Astrocyte of the hippocampus (primary cell): ENCODE measurements around the gene CRACR2B.

ENCODE experiments used
- DNase-seq: peaks from one replicate; pipeline ENCODE4 v3.0.0; 2011; ENCODE audit warnings: low read depth, low spot score

The CRACR2B gene

GRCh38 chr11:853682-854448 is 26.1 kb downstream of the CRACR2B start:
- no peak for DNase-seq

- DNase-seq = no peak
These were observed 27.0 kb downstream of the CRACR2B start for GRCh38 chr11:854601-855329.

DNA sequence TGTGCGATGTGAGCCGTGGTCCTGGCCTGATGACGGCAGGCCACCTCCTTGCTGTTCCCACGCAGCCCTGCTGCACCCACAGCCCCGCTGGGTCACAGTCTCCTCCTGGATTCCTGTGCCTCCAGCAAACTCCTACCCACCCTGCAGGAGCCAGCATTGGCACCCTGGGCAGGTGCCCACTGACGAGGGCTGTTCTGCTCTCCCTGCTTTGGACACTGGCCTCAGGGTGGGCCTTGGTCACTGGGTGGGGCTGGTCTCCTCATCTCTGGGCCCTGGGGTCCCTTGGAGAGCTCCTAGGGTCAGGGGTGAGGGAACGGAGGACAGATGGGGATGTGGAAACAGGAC is 27.6 kb downstream of the CRACR2B start:
- DNase-seq = no peak

DNA sequence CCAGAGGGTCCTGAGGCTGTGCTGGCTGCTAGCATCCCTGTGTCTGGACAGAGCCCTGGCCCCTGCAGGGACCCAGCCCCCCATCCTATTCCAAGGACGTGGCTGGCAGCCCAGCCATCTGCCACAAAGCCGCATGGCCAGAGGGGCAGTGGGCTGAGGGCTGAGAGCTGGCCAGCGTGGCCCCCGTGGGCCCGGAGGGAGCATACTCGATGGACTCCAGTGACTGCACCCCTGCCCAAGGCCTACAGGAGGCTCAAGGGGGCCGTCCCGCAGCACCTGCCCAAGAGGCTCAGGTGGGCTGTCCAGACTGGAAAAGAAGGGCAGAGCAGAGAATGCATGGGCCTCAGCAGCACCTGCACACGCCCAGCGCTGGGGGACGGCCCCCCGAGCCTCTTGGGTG is 28.1 kb downstream of the CRACR2B start:
- no peak for DNase-seq

GRCh38 chr11:856397-856796 is 28.7 kb downstream of the CRACR2B start:
- no peak for DNase-seq

DNA sequence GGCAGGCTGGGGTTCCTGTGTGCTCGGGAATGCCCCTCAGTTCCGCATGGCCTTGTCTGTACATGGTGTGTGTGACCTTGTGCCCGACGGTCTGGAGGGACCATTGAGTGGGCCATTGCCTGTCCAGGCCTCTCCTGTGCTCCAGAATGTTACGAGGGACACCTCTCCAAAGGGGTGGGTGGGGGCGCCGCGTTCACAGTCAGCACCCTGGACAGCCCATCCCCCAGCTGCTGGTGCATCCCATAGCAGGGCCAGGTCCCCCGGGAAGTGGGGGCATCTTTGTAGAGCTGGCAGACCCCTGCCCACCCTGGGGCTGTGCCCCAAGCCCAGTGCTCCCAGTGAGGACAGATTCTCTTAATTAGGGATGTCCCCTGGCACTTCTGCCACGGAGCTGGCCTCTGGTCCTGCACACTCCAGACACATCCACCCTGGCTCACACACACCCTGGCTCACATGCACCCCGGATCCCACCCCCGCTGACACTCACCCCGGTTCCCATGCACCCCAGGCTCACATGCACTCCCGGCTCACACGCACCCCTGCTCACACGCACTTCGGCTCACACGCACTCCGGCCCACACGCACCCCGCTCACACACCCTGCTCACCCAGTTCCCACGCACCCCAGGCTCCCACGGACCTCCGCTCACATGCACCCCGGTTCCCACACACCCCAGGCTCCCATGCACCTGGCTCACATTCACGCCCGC is 30.5 kb downstream of the CRACR2B start:
- DNase-seq = no peak

GRCh38 chr11:858762-859339 is 31.1 kb downstream of the CRACR2B start:
- DNase-seq = no peak

DNA sequence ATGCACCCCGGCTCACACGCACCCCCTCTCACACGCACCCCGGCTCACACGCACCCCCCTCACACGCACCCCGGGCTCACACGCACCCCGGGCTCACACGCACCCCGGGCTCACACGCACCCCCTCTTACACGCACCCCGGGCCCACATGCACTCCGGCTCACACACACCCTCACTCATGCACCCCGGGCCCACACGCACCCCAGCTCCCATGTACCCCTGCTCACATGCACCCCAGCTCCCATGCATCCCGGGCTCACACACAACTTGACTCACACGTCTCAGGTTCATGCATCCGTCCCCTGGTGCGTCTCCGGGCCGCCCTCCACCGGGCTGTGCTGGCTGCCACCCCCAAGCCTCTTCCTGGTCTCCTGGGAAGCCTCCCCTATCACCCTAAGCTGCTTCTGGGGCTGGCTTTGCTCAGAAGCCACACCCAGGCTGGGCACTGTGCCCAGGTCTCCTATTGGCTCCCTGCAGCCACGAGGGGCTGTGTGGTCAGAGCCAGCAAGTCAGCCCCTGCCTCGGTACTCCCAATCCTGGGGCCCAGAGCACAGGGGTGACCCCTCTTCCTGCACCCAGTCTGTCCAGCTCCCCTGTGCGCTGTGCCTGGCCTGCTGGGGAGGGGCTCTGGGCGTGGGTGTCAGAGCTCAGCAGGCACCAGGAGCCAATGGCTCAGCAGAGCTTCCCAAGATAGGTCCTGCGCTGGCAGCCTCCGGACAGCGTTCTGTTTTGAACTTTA is 31.8 kb downstream of the CRACR2B start:
- peak; percentile 89 for DNase-seq

DNA sequence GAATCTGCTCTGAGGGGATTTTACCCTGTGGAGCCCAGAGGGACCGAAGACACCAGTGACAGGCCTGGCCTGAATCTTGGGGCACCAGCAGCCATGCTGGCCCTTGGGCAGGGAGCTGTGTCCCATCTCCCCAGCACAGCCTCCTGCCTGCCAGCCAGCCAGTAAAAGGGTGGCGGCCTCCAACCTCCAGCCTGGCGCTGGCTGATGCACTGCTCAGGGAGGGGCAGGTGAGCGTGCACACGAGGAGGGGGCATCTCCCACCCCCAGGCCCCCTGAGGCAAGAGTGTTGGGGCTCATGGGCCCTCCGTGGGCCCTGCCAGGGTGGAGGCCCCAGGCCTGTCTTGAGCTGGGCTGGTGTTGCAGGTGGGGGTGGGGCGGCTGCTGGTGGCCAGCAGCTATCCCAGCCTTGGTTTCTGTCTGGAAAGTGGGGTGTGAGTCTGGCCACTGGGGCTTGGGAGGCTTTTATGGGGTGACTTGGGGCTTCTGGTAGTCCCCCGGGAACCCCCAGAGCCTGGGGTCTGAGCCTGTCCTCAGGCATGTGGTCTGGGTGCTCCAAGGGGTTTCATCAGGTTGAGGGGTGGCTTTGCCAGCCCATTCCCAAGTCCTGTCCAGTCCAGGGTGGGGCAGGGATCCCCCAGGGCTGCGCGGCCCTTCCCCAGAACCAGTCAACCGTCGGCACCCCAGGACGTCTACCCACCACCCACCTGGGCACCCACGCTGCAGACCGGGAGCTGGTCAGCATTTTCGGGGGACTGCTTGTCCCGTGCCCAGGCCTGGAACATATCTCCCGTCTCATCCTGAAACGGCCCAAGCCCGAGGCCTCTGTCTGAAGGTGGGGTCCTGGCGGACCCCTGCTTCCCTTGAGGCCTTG is 32.8 kb downstream of the CRACR2B start:
- DNase-seq = no peak

GRCh38 chr11:861105-861479 is 33.4 kb downstream of the CRACR2B start:
- DNase-seq = no peak

DNA sequence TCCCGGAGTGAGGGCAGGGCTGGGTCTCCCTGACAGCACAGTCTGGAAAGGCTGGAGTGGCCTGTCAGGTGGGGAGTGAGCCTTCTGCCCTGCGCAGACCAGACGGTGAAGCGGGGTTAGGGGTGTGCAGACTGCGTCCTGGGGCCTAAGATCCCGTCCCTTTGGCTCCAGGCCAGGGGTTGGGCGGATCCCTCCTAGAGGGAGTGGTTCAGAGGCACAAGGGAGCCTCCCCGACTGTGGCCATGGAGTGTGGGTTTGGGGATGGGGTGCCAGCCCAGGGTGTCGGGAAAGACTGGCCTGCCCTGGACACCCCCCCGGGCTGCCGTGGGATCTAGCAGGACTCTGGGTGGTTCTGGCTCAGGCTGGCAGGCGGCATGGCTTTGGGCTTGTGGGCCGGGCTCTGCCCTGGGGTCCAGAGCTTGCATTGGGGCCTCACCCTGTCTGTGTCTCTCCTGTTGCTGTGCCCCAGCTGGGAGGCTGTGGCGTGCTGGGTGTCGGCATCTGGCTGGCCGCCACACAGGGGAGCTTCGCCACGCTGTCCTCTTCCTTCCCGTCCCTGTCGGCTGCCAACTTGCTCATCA is 34.5 kb downstream of the CRACR2B start:
- no peak for DNase-seq

DNA sequence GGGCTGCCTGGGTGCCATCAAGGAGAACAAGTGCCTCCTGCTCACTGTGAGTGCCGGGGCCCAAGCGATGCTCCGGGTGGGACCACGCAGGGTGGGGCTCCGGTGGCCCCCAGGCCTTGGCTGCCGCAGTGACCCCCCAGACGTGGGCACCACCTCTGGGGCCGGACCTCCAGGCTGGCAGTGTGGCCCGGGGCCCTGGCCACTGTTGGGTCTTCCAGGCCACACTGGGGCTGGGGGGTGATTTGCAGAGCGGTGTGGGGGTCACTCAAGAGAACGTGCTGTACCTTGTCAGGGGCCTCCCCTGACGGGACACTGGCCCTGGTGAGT is 34.9 kb downstream of the CRACR2B start:
- no peak for DNase-seq

DNA sequence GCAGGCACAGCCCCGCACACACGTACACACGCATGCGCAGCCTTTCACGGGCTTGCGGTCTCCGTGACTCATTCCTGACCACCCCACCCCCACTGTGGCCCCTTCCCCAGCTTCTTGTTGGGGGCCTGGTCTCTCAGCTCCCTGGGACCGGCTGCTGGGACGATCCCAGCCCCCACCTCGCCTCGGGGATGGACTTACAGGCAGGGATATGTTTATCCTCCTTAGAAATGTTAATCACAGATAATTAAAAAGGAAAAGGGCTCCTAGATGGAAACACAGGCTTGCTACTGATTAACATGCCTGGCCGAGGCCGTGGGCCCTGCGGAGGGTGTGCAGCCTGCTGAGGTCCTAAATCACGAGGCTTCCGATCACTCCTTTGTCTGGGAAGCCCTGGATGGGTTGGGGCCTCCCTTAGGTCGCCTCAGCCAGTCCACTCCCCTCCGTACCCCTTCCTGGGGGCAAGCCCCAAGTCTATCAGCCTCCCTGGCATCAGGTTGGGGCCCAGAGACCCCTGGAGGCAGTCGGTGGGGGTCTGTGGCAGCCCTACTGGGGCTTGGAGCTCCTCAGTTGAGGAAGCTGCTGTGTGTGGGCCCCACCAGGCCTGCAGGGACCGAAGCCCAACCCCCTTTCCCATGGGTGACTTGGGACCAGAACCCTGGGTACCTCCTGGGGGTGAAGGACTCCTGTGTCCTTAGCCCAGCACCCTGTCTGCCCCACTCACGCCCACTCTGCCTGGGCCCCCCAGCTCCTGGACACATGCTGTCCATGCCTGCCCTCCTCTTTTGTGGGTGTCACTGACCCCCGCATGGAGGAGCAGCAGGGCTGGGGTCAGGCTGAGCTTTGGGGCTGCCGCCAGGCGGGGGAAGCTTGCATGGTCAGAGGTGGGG is 35.5 kb downstream of the CRACR2B start:
- peak; percentile 72 for DNase-seq

DNA sequence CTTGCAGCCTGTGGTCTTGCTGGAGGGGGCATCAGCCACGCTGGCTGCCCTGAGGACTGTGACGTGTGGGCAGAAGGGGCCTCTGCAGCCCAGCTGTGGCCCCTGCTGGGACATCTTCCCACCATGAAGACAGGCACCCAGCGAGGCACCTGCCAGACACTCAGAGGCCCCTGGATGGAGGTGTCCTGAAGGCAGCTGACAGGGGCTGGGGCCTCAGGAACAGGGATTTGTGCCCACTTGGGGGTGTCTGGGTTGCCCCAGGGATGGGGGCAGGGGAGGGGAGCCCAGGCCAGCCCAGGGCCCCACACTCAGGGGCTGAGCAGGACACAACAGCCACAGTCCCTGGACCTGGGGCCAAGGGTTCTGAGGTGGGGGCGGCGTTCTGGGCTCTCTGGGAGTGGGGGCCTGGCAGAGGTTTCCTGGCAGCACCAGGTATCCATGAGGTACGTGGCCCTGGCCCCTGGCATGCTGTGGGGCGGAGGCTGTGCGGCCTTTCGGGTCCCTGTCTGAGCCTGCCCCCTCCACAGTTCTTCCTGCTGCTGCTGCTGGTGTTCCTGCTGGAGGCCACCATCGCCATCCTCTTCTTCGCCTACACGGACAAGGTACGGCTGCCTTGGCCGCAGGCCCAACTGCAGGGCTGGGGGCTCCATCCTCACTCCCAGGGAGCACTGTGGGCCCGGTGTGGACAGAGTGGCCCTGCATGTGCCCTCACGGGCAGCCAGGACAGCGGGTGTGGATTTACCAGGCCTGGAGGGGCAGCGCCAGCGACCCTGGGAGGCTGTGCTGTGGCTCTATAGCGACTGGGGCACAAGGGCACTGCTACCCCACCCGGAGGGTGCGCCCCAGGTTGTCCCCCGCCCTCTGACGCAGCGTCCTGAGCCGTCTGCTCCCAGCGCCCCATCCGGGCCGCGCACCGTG is 36.5 kb downstream of the CRACR2B start:
- no peak for DNase-seq

DNA sequence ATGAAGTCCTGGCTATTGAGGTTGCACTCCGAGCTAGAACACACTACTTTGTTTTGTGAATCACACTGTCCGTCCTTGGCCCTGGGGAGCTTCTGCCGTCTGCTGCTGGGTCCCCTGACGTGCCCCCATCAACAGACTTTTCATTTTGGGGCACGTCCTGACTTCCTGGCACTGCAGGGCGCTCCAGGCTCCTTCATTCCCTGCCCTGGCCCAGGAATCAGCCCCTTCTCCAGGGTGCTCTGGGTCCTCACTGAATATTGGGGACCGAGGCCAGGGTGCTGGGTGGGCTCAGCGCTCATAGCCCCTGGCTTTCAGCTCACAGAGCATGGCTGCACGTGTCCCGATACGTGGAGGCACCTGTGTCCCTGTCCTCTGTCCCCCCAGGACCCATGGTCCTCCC is 37.2 kb downstream of the CRACR2B start:
- no peak for DNase-seq

DNA sequence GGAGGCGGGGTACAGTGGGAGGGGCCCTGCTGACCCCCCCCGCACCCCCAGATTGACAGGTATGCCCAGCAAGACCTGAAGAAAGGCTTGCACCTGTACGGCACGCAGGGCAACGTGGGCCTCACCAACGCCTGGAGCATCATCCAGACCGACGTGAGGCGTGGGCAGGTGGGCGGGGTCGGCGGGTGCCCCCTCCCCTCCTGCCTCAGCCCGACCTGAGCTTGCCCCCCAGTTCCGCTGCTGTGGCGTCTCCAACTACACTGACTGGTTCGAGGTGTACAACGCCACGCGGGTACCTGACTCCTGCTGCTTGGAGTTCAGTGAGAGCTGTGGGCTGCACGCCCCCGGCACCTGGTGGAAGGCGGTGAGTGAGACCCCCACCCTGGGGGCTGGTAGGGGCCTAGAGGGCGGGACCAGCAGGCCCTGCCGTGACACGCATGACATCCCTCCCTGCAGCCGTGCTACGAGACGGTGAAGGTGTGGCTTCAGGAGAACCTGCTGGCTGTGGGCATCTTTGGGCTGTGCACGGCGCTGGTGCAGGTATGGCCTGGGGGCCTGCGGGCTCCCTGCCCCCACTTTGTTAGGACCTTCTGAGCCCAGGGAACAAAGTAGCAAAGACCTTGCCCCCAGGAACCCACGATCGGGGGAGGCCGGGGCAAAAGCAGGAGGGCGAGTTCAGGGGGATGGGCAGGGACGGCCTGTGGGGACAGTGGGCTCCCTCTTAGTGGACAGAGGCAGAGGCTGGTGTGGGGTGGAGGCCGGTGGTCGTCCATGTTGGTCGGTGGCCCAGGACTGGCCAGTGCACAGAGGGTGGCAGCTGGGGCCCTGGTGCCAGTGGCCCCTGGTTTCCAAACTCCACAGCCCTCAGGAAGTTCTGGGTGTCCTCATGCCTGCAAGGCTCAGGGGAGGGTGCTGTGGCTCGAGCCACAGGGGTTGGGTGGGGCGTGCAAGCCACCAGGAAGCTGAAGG is 38.0 kb downstream of the CRACR2B start:
- DNase-seq = no peak

DNA sequence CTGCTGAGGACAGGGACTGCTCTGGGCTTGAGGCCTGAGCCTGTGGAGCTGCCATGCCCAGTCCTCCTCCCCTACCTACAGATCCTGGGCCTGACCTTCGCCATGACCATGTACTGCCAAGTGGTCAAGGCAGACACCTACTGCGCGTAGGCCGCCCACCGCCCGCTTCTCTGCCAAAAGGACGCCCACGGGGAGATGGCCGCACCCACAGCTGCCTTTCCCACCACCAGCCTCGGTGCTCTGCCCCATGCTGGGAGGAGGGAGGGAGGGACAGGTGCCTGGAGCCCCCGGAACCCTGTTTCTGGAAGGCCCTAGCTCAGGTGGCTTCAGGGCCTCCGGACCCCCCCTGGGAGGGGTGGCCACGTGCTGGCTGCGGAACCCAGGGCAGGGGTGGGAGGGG is 38.8 kb downstream of the CRACR2B start:
- DNase-seq = no peak
